ENCODE measurements around the gene PRSS35.
"Not testable (repeated sequence)": the region's sequence is repeated elsewhere in the genome, so short reads cannot be mapped to it uniquely, and the experiment has no call there.

PRSS35 gene

GRCh38 chr6:83518816-83519480, 6.6 kb downstream of the PRSS35 start:
- no peak for FAIRE-seq

- no peak for FAIRE-seq
Observed at GRCh38 chr6:83536034-83536646, 23.8 kb downstream of the PRSS35 start.

GRCh38 chr6:83536647-83537589, 24.6 kb downstream of the PRSS35 start:
- no peak for FAIRE-seq

GRCh38 chr6:83539678-83540077, 27.3 kb downstream of the PRSS35 start:
- no peak for FAIRE-seq

GRCh38 chr6:83546636-83547035, 34.3 kb downstream of the PRSS35 start:
- no peak for FAIRE-seq

- FAIRE-seq = not testable (repeated sequence)
Observed at GRCh38 chr6:83550482-83550881, 38.1 kb downstream of the PRSS35 start.

GRCh38 chr6:83551748-83552147, 39.4 kb downstream of the PRSS35 start:
- FAIRE-seq = not testable (repeated sequence)

- no peak for FAIRE-seq
Observed at GRCh38 chr6:83556871-83557270, 44.5 kb downstream of the PRSS35 start.

GRCh38 chr6:83558975-83559374, 46.6 kb downstream of the PRSS35 start:
- FAIRE-seq = no peak

- not testable (repeated sequence) for FAIRE-seq
Observed at GRCh38 chr6:83571663-83572185, 59.4 kb downstream of the PRSS35 start.

- FAIRE-seq = no peak
Observed at GRCh38 chr6:83574783-83575182, 62.4 kb downstream of the PRSS35 start.
